ENCODE data around the gene L3MBTL4. TPM values are rescaled to one million over a fixed set of nuclear protein-coding genes. Genes with fewer than 3 reads are reported as not detected.

The L3MBTL4 gene
- total RNA-seq, 2 experiments from 2014 or later = not detected

DNA sequence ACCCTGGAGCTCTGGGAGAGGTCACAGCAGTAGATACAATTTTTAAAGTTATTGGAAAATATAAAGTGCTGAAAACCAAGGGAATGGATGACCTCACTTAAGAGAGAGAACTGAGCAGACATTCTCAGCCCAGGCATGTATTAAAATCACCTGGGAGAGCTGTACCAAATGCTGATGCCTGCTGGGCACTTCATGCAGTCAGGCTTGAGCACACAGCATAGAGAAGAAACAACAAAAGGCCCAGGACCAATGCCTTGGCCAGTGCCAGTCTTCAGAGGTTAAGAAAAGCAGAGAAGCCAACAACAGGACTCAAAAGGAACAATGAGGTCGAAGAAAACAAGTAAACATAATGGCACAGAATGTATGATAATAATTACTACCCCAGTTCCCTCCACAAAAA, 211.8 kb downstream of the L3MBTL4 start:
- Histone ChIP-seq H3K79me2 (ENCODE audit: insufficient read depth, low read depth, low read length) (no peaks in the 10 kb centered on the region), H3K9me3 (ENCODE audit: low read length) (no peaks in the 10 kb centered on the region), H3K9me2 (ENCODE audit: insufficient read depth, low read length) (no peaks in the 10 kb centered on the region), H2AFZ (ENCODE audit: low read length) (no peak overlapping the region), H3K4me1 (ENCODE audit: insufficient read depth, low read length, poor library complexity, severe bottlenecking) (no peaks in the 10 kb centered on the region), H3K36me3 (ENCODE audit: insufficient read depth, low read length) (no peaks in the 10 kb centered on the region), H3K4me2 (ENCODE audit: low read length) (no peak overlapping the region), H3K27ac (ENCODE audit: low read depth, low read length, poor library complexity, severe bottlenecking) (no peak overlapping the region), H3K4me3 (ENCODE audit: low read depth, low read length, poor library complexity, severe bottlenecking) (no peak overlapping the region), H4K20me1 (ENCODE audit: insufficient read depth, low read length) (no peaks in the 10 kb centered on the region)
- ChIA-PET POLR2A (no interaction called here), CTCF (ENCODE audit: unreplicated experiment) (no interaction called here)
- no TSS peak for BruUV-seq (replicated peaks)
- no peak for DNase-seq (ENCODE audit: low spot score)
- intact Hi-C loops (cut with micrococcal nuclease; ENCODE audit: unreplicated experiment) = no loop called here
- TF ChIP-seq EZH2phosphoT487 (IDR thresholded peaks at IDR 0.05; ENCODE audit: borderline replicate concordance, low read depth, low read length) = no peak
- TF ChIP-seq, protein P1, sequence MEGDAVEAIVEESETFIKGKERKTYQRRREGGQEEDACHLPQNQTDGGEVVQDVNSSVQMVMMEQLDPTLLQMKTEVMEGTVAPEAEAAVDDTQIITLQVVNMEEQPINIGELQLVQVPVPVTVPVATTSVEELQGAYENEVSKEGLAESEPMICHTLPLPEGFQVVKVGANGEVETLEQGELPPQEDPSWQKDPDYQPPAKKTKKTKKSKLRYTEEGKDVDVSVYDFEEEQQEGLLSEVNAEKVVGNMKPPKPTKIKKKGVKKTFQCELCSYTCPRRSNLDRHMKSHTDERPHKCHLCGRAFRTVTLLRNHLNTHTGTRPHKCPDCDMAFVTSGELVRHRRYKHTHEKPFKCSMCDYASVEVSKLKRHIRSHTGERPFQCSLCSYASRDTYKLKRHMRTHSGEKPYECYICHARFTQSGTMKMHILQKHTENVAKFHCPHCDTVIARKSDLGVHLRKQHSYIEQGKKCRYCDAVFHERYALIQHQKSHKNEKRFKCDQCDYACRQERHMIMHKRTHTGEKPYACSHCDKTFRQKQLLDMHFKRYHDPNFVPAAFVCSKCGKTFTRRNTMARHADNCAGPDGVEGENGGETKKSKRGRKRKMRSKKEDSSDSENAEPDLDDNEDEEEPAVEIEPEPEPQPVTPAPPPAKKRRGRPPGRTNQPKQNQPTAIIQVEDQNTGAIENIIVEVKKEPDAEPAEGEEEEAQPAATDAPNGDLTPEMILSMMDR (conservative IDR thresholded peaks at IDR 0.05; ENCODE audit: low read length) = no peak

- Histone ChIP-seq H3K9me3 (ENCODE audit: low read length) (no peaks in the 10 kb centered on the region), H3K36me3 (ENCODE audit: insufficient read depth, low read length) (no peaks in the 10 kb centered on the region), H3K27ac (ENCODE audit: low read depth, low read length, poor library complexity, severe bottlenecking) (no peak overlapping the region), H4K20me1 (ENCODE audit: insufficient read depth, low read length) (no peaks in the 10 kb centered on the region), H2AFZ (ENCODE audit: low read length) (no peak overlapping the region), H3K4me1 (ENCODE audit: insufficient read depth, low read length, poor library complexity, severe bottlenecking) (no peaks in the 10 kb centered on the region), H3K79me2 (ENCODE audit: insufficient read depth, low read depth, low read length) (no peaks in the 10 kb centered on the region), H3K9me2 (ENCODE audit: insufficient read depth, low read length) (no peaks in the 10 kb centered on the region), H3K4me2 (ENCODE audit: low read length) (no peak overlapping the region), H3K4me3 (ENCODE audit: low read depth, low read length, poor library complexity, severe bottlenecking) (no peak overlapping the region)
- ChIA-PET CTCF (ENCODE audit: unreplicated experiment) (no interaction called here), POLR2A (interaction anchor here (0.6 kb wide), 1 partner anchor 164 kb away, joined by 3 read pairs; no protein-coding TSS in a partner anchor)
- DNase-seq (ENCODE audit: low spot score) = no peak
- TF ChIP-seq, protein P1 (conservative IDR thresholded peaks at IDR 0.05; ENCODE audit: low read length) = no peak
- no peak for TF ChIP-seq EZH2phosphoT487 (IDR thresholded peaks at IDR 0.05; ENCODE audit: borderline replicate concordance, low read depth, low read length)
- no TSS peak for BruUV-seq (replicated peaks)
- intact Hi-C loops (cut with micrococcal nuclease; ENCODE audit: unreplicated experiment) = no loop called here
Measured at GRCh38 chr18:6200204-6200774, 214.4 kb downstream of the L3MBTL4 start.

GRCh38 chr18:6199777-6200176, 214.9 kb downstream of the L3MBTL4 start:
- Histone ChIP-seq H4K20me1 (ENCODE audit: insufficient read depth, low read length) (no peaks in the 10 kb centered on the region), H3K79me2 (ENCODE audit: insufficient read depth, low read depth, low read length) (no peaks in the 10 kb centered on the region), H2AFZ (ENCODE audit: low read length) (no peak overlapping the region), H3K4me1 (ENCODE audit: insufficient read depth, low read length, poor library complexity, severe bottlenecking) (no peaks in the 10 kb centered on the region), H3K27ac (ENCODE audit: low read depth, low read length, poor library complexity, severe bottlenecking) (no peak overlapping the region), H3K4me3 (ENCODE audit: low read depth, low read length, poor library complexity, severe bottlenecking) (no peak overlapping the region), H3K4me2 (ENCODE audit: low read length) (no peak overlapping the region), H3K9me3 (ENCODE audit: low read length) (no peaks in the 10 kb centered on the region), H3K9me2 (ENCODE audit: insufficient read depth, low read length) (no peaks in the 10 kb centered on the region), H3K36me3 (ENCODE audit: insufficient read depth, low read length) (no peaks in the 10 kb centered on the region)
- no TSS peak for BruUV-seq (replicated peaks)
- ChIA-PET POLR2A (interaction anchor here (0.8 kb wide), 1 partner anchor 18 kb away, joined by 3 read pairs; no protein-coding TSS in a partner anchor), CTCF (ENCODE audit: unreplicated experiment) (no interaction called here)
- intact Hi-C loops (cut with micrococcal nuclease; ENCODE audit: unreplicated experiment) = no loop called here
- TF ChIP-seq EZH2phosphoT487 (IDR thresholded peaks at IDR 0.05; ENCODE audit: borderline replicate concordance, low read depth, low read length) = no peak
- TF ChIP-seq, protein P1 (conservative IDR thresholded peaks at IDR 0.05; ENCODE audit: low read length) = no peak
- DNase-seq (ENCODE audit: low spot score) = no peak
